Activated T-helper 1 cell treated with Interleukin-2 at 50 U/mL for 16 hours (primary cell): Measurements from ENCODE around the gene MORF4L2.

Experiments used
- DNase-seq: peaks from one replicate; pipeline ENCODE4 v3.0.0-alpha.2; 2020; ENCODE audit warnings: low read depth

Gene MORF4L2

GRCh38 chrX:103631145-103631544, 55.4 kb downstream of the MORF4L2 start:
- no peak for DNase-seq

GRCh38 chrX:103630171-103630511, 56.4 kb downstream of the MORF4L2 start:
- DNase-seq: no peak

DNA sequence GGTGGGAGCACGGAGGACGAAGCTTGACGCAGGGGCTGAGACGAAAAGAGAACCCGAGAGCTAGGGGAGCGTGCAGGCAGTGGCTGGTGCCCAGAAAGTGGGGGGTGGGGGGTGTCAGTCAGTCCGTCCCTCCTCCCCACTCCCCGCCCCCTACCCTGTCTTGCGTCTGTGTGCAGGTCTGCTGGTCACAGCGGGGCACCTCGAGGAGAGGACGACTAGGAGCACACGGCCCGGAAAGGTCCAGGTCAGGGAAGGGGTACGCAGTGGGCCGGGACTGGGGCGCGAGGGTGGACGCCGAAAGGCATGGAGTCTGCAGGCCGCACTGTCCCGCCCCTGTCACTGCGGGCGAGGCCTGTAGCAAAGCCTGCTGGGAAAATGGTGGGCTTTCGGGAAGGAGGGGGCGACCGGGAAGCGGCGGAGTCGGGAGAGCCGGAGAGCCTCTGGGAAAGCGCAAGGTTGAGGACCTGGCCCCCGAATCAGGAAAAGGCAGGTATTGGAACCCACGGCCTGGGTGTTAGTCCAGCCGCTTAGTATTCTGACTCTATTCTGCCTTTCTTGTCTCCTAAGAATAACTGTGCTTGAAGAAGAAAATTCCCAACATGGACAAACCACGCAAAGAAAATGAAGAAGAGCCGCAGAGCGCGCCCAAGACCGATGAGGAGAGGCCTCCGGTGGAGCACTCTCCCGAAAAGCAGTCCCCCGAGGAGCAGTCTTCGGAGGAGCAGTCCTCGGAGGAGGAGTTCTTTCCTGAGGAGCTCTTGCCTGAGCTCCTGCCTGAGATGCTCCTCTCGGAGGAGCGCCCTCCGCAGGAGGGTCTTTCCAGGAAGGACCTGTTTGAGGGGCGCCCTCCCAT, 57.0 kb downstream of the MORF4L2 start:
- no peak for DNase-seq

DNA sequence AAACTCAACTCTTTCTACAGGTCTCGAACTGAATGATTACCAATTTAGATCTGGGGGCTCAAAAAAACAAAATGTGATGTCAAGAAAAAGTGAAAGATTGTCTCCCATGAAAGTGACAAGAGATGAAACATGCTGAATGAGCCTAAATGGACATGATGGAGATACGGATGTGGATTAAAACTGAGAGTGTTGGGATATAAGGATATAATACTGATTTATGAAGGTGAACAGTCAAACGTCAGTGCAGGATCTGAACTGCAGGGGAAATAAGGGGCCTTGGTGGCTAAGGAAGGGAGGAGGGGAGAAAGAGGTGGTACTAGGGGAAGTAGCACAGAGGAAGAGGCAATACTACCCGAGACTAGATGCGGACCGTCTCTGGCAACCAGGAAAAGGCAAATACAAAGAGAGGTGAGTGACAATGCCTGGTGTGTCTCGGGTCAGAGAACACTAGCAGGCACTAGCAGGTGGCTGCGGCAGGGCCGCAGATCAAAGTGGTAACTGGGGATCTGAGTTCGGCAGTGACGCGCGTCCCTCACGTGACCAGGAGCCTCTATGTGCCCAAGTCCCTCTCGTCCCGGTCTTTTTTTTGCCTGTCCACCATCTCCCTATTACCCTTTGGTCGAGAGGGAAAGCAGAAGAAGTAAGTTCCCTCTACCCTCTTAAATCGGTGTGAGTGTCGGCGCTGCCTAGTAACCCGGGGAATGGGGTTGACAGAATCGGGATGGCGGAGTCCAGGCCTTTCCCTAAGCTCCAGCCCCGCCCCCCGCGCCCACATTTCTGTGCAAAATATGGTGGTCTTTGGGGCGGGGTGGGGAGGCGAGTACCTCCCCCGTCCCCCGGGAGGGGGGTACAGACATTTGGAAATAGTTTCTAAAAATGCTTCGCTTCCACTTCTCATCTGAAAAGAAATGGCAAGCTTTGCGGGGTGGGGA, 57.8 kb downstream of the MORF4L2 start, which contains the start of gene TCEAL1:
TCEAL1 (plus strand) TSS at position 590 of the 932 bp plus-strand sequence. CDS start 942 bp downstream, outside the sequence.
- DNase-seq: no peak

GRCh38 chrX:103626855-103627254, 59.6 kb downstream of the MORF4L2 start:
- no peak for DNase-seq
